ENCODE data around the gene BRF1.
A peak's percentile ranks its signal among the peaks of the same experiment; 100 is the strongest.
"Not testable (repeated sequence)": the region's sequence is repeated elsewhere in the genome, so short reads cannot be mapped to it uniquely, and the experiment has no call there.

BRF1 gene

DNA sequence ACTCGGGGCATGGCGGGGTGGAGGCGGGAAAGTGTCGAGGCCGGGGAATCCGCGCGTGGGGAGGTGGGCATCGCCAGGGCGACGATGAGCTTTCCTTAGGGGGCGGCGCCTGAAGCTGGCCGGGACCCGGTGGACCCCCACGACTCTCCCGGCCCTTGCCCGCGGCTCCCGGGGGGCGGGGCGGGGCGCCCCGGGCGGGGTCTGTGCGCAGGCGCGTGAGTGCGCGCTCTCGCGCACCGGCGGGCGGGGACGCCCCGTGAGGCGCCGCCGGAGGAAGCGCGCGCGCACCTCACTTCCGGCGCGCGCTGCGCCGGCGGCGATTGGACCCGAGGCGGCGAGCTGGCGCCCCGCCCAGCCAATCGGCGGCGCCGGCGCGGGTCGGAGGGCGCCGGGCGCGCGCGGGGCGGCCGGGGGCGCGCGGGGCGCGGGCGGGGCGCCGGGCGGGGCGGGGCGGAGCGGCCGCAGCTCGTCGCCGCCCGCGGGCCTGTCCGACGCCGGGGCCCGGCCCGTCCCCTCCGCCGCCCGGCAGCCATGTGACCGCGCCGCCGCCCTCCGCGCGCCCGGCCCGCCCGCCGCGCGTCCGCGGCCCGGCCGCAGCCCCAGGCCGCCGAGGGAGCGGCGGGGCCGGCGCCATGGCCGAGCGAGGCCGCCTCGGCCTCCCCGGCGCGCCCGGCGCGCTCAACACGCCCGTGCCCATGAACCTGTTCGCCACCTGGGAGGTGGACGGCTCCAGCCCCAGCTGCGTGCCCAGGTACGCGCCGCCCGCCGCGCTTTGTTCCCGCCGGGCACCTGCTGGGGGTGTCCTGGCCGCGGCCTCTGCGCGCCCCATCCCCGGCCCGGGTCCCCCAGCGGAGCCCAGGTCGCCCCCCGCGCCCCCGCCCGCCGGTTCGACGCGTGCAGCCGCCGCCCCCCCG is 13.7 kb upstream of the BRF1 start, which contains the start of gene PACS2:
PACS2 (plus strand) TSS at position 462 of the 914 bp plus-strand sequence; CDS start at position 633, 171 bp downstream.
- DNase-seq = peak; percentile 80

- peak; percentile 37 for DNase-seq
Observed at GRCh38 chr14:105313381-105314286, 12.8 kb upstream of the BRF1 start.

DNA sequence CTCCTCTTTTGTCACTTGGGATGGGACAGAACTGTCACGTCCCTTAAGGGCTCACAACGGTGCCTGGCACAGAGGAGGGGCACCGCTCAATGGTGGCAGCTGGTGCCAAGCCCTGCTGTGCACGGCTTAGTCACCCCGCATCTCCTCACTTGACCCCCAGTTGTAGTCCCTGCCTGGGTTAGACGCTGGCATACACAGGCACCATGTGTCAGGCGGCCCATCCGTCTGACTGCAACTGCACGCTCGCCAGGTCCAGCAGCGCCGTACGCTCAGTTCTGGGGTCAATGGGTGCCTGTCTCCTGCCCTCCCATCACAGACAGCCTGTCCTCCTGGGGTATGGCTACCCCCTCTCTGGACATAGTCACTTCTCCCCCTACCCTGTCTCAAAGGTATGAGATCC is 12.2 kb upstream of the BRF1 start:
- no peak for DNase-seq

DNA sequence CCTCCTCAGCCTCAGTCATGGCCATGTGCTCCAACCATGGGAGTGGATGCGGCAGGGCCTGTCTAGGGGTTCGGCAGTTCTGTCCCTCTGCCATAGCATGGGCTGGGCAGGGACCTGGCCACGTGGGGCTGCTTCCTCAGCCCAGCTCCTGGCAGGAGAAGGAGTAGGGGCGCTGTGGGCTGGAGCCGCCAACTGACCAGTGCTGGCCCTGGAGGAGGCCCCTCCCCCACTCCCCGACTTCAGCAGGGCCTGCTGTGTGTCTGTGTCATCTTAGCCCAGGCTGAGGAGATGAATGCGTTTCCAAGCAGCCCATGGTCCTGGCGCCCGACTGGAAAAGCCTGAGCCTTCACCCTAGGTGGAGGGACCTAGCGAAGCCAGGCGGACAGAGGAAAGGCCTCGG is 11.0 kb upstream of the BRF1 start:
- DNase-seq = no peak

DNA sequence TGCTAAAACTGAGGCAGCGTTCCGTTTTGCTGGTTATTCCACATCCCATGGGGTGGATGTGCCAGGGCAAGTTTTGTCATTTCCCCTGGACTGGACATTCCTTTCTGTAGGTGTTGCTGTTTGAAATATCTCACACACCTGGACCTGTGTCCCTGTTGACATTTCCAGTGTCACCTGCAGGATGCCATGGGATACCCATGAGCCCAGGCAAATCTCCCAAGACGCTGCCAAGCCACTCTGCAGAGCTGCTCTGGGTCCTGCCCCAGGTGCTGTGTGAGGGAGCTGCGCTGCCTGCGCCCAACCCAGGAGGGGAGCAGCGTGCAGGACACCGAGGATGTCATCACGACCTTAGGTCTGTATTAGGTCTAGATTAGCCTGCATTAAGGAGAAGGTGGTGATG is 8.6 kb upstream of the BRF1 start:
- DNase-seq = no peak

DNA sequence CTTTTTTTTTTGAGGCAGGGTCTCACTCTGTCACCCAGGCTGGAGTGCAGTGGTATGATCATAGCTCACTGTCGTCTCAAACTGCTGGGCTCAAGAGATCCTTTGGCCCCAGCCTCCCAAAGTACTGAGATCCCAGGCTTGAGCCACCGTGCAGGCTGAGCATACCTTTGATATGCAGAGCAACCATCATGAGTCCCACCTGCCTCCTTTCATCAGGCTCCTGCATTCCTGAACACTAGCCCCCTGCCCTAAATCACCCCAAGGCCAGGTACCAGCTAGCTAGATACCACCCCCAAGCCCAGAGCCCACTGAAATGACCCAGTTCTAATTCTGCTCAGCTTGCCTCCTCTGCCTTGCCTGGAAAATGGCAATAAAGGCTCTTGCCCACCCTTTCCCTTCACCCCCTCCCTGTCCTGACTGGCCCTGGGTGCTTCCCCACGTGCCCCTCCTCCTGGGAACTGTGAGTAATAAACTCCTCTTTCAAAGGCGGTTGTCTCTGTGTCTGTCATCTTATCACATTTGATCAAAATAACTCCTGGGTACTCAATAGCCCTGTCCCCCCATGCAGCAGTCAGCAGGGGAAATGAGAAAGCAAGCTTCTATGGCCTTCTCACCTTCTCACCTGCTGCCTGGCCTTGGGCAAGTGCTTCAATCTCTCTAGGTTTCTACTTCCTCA is 6.4 kb upstream of the BRF1 start:
- DNase-seq = no peak

DNA sequence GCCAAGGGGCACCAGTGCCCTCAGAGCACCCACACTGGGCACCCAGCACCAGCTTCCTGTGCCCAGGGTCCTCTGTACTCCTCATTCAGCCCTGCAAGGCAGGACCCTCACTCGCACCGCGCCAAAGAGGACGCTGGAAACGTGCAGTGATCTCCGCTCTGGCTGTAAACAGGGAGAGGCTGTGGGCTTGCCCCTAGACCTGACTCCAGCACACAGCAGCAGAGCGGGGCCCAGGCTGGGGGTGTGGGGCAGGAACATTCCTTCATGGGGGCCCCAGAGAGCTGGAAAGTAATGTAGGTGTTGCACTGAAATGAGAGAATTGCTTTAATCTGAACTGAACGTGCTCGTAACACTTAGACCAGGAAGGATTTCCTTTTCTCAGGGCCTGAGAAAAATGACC is 5.0 kb upstream of the BRF1 start:
- no peak for DNase-seq

DNA sequence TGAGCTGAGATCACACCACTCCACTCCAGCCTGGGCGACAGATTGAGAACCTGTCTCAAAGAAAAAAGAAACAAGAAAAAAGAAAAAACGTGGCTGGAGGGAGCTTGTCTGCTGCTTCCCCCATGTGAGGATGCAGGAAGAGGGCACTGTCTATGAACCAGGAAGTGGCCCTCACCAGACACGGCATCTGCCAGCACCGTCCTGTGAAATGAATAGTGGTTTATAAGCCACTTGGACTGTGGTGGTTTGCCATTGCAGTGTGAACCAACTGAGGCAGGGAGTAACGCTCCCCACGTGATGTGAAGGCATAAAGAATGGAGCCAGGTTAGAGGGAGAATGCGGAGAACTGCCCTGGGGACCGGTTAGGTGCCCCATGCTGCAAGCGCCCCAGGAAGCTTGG is 4.5 kb upstream of the BRF1 start:
- DNase-seq = peak; percentile 29

DNA sequence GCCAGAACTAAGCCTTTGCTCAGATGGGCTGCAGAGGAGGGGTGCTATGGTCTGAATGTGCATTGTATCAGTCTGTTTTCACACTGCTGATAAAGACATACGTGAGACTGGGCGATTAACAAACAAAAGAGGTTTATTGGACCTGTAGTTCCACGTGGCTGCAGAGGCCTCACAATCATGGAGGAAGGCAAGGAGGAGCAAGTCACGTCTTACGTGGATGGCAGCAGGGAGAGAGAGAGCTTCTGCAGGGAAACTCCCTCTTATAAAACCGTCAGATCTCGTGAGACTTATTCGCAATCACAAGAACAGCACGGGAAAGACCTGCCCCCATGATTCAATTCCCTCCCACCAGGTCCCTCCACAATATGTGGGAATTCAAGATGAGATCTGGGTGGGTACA is 3.8 kb upstream of the BRF1 start:
- no peak for DNase-seq

DNA sequence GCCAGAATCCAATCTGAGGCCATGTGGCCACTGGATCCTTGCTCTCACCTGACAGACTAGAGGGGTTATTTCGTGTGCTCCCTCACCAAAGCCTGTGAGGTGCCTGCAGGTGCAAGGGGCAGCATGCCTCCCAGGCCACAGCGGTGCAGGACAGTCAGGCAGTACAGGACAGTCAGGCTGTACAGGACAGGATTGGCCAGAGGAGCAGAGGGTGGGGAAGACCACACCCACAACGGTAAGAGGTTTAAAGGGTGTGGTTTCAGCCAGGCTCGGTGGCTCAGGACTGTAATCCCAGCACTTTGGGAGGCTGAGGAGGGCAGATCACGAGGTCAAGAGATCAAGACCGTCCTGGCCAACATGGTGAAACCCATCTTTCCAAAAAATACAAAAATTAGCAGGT is 3.1 kb upstream of the BRF1 start:
- no peak for DNase-seq

- not testable (repeated sequence) for DNase-seq
Observed at GRCh38 chr14:105301915-105302249, 1.1 kb upstream of the BRF1 start.

GRCh38 chr14:105301103-105301914 is 508 bp upstream of the BRF1 start:
- peak; percentile 90 for DNase-seq

DNA sequence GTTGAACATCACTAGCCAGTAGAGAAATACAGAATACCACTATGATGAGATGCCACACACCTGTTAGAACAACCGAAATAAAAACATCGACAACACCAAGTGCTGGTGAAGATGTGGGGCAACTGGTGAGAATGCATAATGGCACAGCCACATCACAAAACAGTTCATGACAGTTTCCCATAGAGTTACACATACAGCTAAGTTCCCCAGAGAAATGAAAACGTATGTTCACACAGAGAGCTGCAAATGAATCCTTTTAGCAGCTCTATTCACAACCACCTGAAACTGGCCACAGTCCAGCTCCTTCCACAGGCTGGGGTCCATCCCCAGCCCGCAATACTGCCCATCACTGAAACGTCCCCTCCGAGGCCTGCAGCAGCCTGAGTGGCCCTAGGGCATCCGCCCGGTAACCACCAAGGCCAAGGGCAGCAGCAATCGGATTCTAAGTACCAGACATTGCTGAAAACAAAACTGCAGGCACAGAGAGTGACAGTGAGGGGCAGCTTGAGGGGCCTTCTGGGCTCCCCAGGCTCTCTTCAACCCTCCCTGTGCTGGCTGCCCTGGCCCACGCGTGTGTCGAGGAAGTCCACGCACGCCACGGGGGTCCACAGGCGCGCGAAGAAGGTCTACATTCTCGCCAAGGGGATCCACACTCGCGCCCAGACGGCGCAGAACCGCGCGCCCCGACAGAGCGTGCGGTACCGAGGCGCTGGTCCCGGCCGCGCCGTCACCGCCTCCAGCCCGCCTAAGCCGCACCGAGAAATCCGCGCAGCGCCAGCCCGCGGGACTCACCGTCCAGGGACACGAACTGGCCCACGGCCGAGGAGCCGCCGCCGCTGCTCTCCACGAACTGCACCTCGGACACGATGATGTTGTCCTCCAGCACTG is 903 bp downstream of the BRF1 start:
- DNase-seq = no peak

DNA sequence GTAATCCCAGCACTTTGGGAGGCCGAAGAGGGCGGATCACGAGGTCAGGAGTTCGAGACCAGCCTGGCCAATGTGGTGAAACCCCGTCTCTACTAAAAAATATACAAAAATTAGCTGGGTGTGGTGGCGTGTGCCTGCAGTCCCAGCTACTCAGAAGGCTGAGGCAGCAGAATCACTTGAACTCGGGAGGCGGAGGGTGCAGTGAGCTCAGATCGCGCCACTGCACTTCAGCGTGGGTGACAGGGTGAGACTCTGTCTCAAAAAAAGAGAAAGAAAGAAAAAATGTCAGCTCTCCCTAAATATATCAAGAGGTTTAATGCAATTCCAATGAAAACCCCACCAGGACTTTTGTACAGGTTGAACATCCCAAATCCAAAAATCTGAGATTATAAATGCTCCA is 3.5 kb downstream of the BRF1 start:
- not testable (repeated sequence) for DNase-seq

GRCh38 chr14:105294142-105294597 is 6.6 kb downstream of the BRF1 start:
- DNase-seq = no peak

- DNase-seq = peak; percentile 69
Observed at GRCh38 chr14:105292826-105293711, 7.7 kb downstream of the BRF1 start.

DNA sequence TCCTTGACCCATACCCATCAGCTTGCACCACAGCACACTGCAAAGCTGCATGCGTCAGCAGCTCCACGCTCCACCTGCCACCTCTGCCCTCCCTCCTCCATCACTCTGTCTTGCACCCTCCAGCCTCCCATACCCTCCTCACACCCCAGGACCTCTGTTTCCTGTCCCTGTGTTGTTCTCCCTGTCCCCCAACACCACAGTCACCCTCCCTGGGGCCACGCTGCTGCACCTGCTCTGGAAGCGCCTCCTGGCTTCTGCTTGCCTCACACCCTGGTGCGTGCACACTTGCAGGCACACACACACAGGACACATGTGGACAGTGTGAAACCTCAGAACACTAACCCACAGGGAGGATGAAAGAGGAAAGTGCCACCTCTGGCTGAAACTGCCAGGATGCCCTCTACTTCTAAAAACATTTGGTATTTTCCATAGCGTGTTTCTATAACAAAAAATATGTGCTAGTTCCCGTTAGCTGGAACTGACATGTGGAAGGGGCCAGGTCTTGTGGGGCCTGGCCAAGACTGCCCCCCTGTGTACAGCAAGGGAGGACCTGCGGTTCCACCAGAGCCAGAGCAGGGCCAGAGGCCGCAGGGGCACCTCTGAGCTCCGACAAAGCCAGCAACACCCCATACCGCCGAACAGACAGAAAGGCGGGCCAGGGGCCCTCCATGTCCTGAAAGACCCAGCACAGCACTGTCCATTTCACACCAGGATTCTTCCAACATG is 10.0 kb downstream of the BRF1 start:
- DNase-seq = no peak

- DNase-seq = not testable (repeated sequence)
Observed at GRCh38 chr14:105288936-105289335, 11.9 kb downstream of the BRF1 start.
